Chondrocyte (in vitro differentiated cells): ENCODE measurements around the gene OR2A1. TPM values are rescaled to one million over a fixed set of nuclear protein-coding genes. Genes with fewer than 3 reads are reported as not detected.
"Not testable (repeated sequence)": the region's sequence is repeated elsewhere in the genome, so short reads cannot be mapped to it uniquely, and the experiment has no call there.

Experiments used
- DNase-seq: peaks from one replicate; pipeline ENCODE4 v3.0.0; 2021; ENCODE audit warnings: mixed read lengths, low spot score
- H3K27ac Mint-ChIP-seq: one replicate; pipeline ENCODE4 v1.8.0; 2021; ENCODE audit warnings: mild to moderate bottlenecking, moderate library complexity, mixed read lengths; ENCODE audit not compliant: unreplicated experiment
- H3K27me3 Mint-ChIP-seq: 2 replicates; pipeline ENCODE4 v1.8.0; 2021; ENCODE audit warnings: low read depth, mixed read lengths
- H3K36me3 Mint-ChIP-seq: 2 replicates; pipeline ENCODE4 v1.8.0; 2021; ENCODE audit warnings: low read depth, mixed read lengths
- H3K4me1 Mint-ChIP-seq: 2 replicates; pipeline ENCODE4 v1.8.0; 2021; ENCODE audit warnings: low read depth, mild to moderate bottlenecking, mixed read lengths
- H3K4me3 Mint-ChIP-seq: one replicate; pipeline ENCODE4 v1.8.0; 2021; ENCODE audit warnings: mild to moderate bottlenecking, moderate library complexity, mixed read lengths; ENCODE audit not compliant: unreplicated experiment
- H3K9me3 Mint-ChIP-seq: 2 replicates; pipeline ENCODE4 v1.8.0; 2021; ENCODE audit warnings: low read depth, mixed read lengths
- total RNA-seq: library from RNA; stranded (reverse); gene quantifications from 3 replicates; pipeline ENCODE4 v1.2.1, GENCODE V29; 2021

OR2A1 gene
- total RNA-seq, 1 donor from 2014 or later = not detected

DNA sequence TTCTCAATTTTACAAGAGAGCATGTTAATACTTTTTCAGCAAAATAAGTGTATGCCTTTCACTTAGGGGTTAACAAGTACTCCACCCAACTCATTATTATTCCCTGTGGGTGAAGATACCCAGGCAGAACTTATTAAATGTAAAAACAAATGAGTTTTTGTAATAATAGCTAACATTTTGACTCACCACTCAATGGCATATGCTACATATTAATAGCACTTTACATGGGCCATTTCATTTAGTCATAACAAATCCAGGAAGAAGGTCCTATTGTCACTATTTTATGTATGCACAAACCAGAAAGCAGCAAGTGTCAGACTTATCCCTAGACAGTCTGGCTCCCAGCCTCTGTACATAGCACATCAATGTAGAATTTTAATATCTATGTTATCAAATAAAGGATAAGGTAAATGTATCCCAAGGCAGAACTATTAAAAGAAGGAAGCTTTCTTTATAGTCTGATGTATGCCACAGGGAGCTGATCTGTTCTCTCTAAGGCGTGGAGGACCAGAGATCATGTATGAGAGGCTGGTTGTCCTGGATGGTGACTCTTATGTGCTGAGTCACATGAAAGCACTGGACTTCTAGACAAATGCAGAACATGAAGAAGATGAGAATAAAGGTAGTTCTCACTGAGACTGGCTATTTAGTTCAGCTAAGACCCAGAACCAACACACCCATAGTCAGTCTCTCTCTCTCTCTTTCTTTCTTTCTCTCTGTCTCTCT lies 9.5 kb upstream of the OR2A1 start:
- H3K36me3 Mint-ChIP-seq, H3K4me3 Mint-ChIP-seq, H3K27me3 Mint-ChIP-seq, DNase-seq, H3K4me1 Mint-ChIP-seq, H3K9me3 Mint-ChIP-seq, H3K27ac Mint-ChIP-seq: not testable (repeated sequence)

- H3K36me3 Mint-ChIP-seq, H3K9me3 Mint-ChIP-seq, DNase-seq: not testable (repeated sequence)
Measured at GRCh38 chr7:144303607-144304006, 8.6 kb upstream of the OR2A1 start.

GRCh38 chr7:144305156-144305555 lies 7.1 kb upstream of the OR2A1 start:
- not testable (repeated sequence) for DNase-seq, H3K36me3 Mint-ChIP-seq, H3K4me1 Mint-ChIP-seq, H3K27me3 Mint-ChIP-seq, H3K9me3 Mint-ChIP-seq, H3K27ac Mint-ChIP-seq, H3K4me3 Mint-ChIP-seq

More at GRCh38 chr7:144303607-144304006, 8.6 kb upstream of the OR2A1 start:
- H3K27me3 Mint-ChIP-seq, H3K27ac Mint-ChIP-seq, H3K4me3 Mint-ChIP-seq, H3K4me1 Mint-ChIP-seq: not testable (repeated sequence)

- not testable (repeated sequence) for H3K9me3 Mint-ChIP-seq, H3K4me1 Mint-ChIP-seq, H3K27me3 Mint-ChIP-seq, H3K4me3 Mint-ChIP-seq, H3K27ac Mint-ChIP-seq, H3K36me3 Mint-ChIP-seq, DNase-seq
Measured at GRCh38 chr7:144309702-144310101, 2.5 kb upstream of the OR2A1 start.

- not testable (repeated sequence) for H3K36me3 Mint-ChIP-seq, H3K27ac Mint-ChIP-seq, H3K4me1 Mint-ChIP-seq, DNase-seq, H3K4me3 Mint-ChIP-seq, H3K9me3 Mint-ChIP-seq, H3K27me3 Mint-ChIP-seq
Measured at GRCh38 chr7:144311218-144311617, 1.0 kb upstream of the OR2A1 start.

DNA sequence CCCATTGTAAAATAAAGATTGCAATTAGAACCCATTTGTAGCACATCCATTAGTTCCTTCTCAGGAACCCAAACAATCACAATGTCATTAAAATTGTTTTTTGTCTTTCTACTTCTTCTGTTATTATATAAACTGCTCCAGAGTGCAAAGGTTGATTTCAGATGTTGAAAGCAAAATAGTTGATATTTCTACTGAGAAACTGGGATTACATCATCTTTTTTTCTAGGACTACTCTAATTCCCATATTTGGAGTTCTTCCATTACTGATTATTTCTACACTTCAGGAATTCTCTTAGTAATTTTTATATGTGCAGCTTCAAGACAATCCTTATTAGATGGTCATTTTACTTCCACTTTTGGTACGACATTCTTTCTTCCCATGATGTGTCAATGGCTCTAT lies 5.3 kb downstream of the OR2A1 start:
- not testable (repeated sequence) for DNase-seq, H3K4me3 Mint-ChIP-seq, H3K27ac Mint-ChIP-seq, H3K4me1 Mint-ChIP-seq, H3K9me3 Mint-ChIP-seq, H3K27me3 Mint-ChIP-seq, H3K36me3 Mint-ChIP-seq

DNA sequence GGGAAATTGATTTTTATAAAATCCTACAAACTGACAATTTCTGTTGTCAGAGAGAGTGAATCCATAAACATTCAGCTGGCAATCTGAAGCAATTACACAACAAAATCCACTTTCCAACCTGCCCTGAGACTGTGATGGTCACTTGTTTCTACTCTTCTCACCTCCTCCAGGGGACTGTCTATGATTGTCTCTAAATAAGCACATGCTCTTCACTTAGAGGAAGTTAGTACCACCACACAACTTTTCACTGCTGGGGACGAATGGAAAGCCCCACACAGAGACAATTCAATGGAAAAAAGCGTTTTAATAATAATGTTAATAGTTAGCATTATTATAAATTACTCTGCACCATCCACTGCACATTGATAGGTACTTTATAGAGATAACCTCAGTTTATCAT lies 7.3 kb downstream of the OR2A1 start:
- not testable (repeated sequence) for H3K27me3 Mint-ChIP-seq, H3K27ac Mint-ChIP-seq, H3K4me3 Mint-ChIP-seq, H3K9me3 Mint-ChIP-seq, DNase-seq, H3K4me1 Mint-ChIP-seq, H3K36me3 Mint-ChIP-seq

DNA sequence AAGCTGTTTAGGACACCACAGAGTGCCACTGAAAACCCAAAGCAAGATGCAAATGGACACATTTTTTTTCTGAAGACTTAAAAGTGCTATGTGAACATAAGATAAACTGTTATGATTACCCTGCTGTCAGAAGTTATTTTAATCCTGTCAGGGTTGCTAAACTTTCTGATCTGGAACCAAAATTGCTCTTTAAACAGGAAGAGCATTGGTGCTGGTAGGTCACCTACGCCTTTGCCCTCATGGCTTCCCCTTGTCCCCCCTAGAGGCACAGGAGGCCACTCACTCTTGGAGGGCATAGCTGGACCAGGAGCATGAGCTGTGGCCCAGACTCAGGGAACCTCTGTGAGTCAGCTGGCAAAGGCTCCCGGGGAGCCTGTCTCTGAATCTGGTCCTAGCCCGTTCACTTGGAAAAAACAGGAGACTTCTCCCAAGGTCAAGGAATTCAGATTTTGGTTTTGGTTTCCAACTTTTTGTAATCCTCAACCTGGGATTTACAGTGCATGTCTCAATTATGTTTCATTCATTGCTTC lies 9.5 kb downstream of the OR2A1 start:
- H3K4me1 Mint-ChIP-seq, DNase-seq, H3K27me3 Mint-ChIP-seq, H3K36me3 Mint-ChIP-seq, H3K27ac Mint-ChIP-seq, H3K4me3 Mint-ChIP-seq, H3K9me3 Mint-ChIP-seq: not testable (repeated sequence)

DNA sequence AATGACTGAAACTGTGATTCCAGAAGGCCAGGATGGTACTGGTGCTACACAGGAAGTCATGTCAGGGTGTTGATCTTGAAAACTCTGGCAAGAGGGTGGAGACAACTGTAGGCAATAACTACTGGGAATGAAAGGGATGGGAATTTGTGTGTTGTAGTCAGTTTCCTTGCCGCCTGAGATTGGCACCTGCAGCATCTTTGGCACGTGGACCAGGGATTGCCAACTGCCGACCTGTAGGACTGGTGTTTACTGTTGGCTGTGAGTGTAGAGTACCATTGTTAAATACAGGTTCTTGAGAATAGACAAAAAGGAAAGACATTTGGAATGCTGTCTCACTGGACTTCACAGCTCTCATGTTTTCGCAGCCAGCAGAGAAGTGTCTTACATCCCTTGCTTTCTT lies 11.1 kb downstream of the OR2A1 start:
- not testable (repeated sequence) for H3K4me3 Mint-ChIP-seq, H3K36me3 Mint-ChIP-seq, H3K27ac Mint-ChIP-seq, DNase-seq, H3K4me1 Mint-ChIP-seq, H3K27me3 Mint-ChIP-seq, H3K9me3 Mint-ChIP-seq

DNA sequence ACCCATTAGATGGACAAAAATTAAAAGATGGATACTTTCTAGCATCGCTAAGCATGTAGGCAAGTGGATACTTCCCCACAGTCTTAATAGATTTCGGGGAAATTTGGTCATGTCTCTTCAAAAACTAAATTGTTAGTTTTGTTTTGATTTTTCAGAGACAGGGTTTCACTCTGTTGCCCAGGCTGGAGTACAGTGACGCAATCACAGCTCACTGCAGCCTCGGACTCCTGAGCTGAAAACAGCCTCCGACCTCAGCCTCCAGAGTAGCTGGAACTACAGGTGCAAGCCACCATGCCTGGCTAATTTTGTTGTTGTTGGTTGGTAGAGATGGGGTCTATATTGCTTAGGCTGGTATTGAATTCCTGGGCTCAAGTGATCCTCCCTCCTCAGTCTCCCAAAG lies 13.6 kb downstream of the OR2A1 start:
- H3K36me3 Mint-ChIP-seq, DNase-seq, H3K9me3 Mint-ChIP-seq, H3K27ac Mint-ChIP-seq, H3K27me3 Mint-ChIP-seq, H3K4me1 Mint-ChIP-seq, H3K4me3 Mint-ChIP-seq: not testable (repeated sequence)

- not testable (repeated sequence) for H3K27ac Mint-ChIP-seq, H3K4me3 Mint-ChIP-seq, H3K4me1 Mint-ChIP-seq, DNase-seq, H3K36me3 Mint-ChIP-seq, H3K9me3 Mint-ChIP-seq, H3K27me3 Mint-ChIP-seq
Measured at GRCh38 chr7:144330044-144330443, 17.8 kb downstream of the OR2A1 start.
